ENCODE data around the gene LGALS9.
A peak's percentile ranks its signal among the peaks of the same experiment; 100 is the strongest.
"Not testable (repeated sequence)": the region's sequence is repeated elsewhere in the genome, so short reads cannot be mapped to it uniquely, and the experiment has no call there.

LGALS9 gene

GRCh38 chr17:27653449-27653971 lies 22.5 kb downstream of the LGALS9 start:
- not testable (repeated sequence) for DNase-seq (ENCODE audit: low read depth in 4 of 4, low spot score in 1 of 4)

DNA sequence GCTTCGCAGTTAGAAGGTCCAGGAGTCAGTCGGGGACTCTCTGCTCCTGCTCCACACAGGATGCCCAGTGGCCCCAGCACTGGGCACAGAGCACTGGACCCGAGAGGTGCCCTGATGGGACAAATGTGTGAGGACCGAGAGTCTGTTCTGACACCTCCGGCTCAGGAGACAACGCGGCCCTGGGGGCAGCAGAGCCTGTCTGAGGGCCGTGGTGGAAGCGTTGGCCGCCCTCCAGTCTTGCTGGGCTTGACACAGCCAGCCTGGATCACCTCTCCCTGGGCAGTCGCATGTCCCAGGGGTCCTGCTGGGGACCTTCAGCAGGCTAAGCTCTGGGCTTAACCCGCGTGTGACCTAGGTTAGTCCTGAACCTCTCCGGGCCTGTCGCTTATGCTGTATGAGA lies 23.1 kb downstream of the LGALS9 start:
- DNase-seq (ENCODE audit: low read depth in 4 of 4, low spot score in 1 of 4): no peak

DNA sequence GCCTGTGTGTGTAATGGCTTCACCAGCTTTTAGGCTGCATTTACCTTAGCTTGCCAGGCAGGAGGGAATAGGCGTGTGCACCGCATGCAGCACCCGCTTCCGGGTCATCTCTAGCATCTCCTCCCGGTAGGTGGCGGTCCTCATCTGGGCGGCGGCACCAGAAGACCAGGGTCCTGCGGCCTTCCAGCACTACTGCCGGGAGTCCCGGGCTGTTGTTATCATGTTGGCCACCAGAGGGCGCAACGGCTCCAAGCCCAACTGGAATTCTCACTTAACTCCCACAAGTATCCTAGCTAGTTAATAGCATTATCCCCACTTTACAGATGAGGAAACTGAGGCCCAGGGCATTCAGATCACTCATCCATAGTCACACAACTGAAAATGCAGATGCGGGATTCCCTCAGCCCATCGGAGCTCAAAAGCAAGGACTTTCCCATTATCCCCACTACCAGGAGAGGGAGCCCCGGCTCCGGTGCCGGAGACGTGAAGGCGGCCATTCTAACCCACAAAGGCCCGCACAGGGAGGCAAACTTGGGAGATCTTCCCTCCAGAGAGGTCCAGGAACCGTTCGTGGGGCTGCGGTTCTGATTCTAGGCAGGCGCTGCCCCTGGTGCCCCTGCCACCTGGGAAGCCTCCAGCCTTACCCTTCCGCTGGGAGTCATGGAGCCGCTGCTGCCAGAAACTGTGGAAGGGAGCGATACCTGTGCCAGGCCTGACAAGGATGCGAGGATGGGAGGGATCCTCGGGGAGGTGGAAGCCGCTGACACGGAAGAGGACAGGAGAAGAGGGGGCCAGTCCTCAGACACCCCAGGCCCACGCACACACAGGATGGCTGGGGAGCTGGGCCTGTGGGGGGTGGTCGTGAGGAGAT lies 23.9 kb downstream of the LGALS9 start:
- peak; percentile 26 to 62 (median 52) for DNase-seq (ENCODE audit: low read depth in 4 of 4, low spot score in 1 of 4)

GRCh38 chr17:27655525-27656111 lies 24.6 kb downstream of the LGALS9 start:
- DNase-seq (ENCODE audit: low read depth in 4 of 4, low spot score in 1 of 4): not testable (repeated sequence)

GRCh38 chr17:27656620-27657019 lies 25.6 kb downstream of the LGALS9 start:
- not testable (repeated sequence) for DNase-seq (ENCODE audit: low read depth in 4 of 4, low spot score in 1 of 4)

DNA sequence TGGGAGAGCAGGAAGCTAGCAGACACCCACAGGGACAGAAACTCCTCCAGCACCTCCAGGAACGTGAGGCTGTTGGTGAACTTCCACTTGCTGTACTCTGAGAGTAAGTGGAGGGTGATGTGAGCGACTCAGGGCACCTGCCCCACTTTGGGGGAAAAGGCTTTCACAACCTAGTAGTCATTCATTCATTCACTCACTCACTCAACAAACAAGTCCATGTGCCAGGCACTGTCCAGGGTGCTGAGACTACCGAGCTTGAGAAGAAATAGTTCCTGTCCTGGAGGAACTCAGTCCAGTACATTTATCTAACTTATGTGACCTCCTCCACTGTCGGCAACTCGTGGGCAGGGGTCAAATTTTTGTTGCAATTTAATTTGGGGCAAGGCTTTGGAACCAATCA lies 26.6 kb downstream of the LGALS9 start:
- DNase-seq (ENCODE audit: low read depth in 4 of 4, low spot score in 1 of 4): no peak

DNA sequence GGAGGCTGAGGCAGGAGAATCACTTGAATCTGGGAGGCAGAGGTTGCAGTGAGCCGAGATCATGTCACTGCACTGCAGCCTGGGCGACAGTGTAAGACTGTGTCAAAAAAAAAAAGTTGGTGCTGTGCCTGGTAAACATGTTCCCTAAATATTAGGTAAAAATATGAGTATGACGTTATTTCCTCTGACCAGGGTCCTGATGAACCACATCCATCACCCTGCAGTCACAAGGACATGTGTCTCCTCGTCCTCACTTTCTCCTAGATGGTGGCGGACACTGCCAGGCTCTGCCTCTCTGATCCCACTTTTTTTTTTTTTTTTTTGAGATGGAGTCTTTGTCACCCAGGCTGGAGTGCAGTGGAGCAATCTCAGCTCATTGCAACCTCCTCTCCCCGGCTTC lies 28.7 kb downstream of the LGALS9 start:
- DNase-seq (ENCODE audit: low read depth in 4 of 4, low spot score in 1 of 4): no peak

GRCh38 chr17:27660436-27660835 lies 29.4 kb downstream of the LGALS9 start:
- DNase-seq (ENCODE audit: low read depth in 4 of 4, low spot score in 1 of 4): no peak

DNA sequence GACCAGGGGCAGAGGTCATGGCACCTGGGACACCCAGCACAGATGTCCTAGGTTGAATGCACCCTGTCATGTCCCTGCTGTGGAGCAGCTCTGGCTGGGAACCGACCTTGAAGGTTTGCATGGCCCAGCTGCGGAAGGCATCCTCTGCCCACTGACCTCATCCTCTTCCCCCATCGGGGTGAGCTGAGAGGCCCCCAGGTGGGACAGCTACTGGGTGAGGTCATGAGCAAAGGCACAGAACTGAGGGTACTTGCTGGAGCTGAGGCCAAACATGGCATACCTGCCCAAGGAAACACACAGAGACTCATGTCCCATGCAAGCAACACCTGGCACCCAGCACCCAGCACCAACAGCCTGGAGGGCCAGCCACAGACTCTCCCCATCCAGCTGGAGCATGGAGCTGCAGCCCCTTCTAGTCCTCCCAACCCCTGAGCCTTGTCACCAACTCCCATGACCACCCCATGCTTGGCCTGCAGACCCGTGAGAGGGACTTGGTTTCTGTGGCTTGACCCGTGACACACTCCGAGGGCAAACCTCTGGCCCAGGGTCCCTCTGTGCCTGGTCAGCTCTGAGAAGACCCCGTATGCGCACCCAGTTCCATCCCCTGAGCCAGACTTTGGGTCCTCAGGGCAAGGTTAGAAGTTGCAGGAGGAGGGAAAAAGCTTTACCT lies 33.1 kb downstream of the LGALS9 start:
- no peak for DNase-seq (ENCODE audit: low read depth in 4 of 4, low spot score in 1 of 4)

- no peak for DNase-seq (ENCODE audit: low read depth in 4 of 4, low spot score in 1 of 4)
Observed at GRCh38 chr17:27664606-27664965, 33.6 kb downstream of the LGALS9 start.

GRCh38 chr17:27665549-27665948 lies 34.6 kb downstream of the LGALS9 start:
- no peak for DNase-seq (ENCODE audit: low read depth in 4 of 4, low spot score in 1 of 4)

DNA sequence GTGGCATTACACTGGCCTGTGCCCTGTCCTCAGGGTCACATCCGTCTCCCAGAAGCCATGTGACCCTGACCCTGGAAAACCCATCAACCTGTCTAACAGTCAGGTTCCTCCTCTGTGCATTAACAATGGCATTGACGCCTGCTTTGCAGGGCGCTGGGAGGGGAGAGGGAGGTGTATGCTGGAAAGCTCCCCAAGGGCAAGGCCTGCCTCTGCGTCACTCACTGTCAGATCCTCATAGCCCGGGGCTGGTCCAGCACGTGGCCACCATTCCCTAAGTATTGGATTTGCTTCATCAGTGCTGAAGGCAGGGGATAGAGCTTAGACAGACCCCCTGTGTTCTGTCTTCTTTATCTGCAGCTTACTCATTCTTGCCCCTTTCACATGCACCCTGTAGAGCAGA lies 35.3 kb downstream of the LGALS9 start:
- not testable (repeated sequence) for DNase-seq (ENCODE audit: low read depth in 4 of 4, low spot score in 1 of 4)

- no peak for DNase-seq (ENCODE audit: low read depth in 4 of 4, low spot score in 1 of 4)
Observed at GRCh38 chr17:27666831-27667560, 36.0 kb downstream of the LGALS9 start.

DNA sequence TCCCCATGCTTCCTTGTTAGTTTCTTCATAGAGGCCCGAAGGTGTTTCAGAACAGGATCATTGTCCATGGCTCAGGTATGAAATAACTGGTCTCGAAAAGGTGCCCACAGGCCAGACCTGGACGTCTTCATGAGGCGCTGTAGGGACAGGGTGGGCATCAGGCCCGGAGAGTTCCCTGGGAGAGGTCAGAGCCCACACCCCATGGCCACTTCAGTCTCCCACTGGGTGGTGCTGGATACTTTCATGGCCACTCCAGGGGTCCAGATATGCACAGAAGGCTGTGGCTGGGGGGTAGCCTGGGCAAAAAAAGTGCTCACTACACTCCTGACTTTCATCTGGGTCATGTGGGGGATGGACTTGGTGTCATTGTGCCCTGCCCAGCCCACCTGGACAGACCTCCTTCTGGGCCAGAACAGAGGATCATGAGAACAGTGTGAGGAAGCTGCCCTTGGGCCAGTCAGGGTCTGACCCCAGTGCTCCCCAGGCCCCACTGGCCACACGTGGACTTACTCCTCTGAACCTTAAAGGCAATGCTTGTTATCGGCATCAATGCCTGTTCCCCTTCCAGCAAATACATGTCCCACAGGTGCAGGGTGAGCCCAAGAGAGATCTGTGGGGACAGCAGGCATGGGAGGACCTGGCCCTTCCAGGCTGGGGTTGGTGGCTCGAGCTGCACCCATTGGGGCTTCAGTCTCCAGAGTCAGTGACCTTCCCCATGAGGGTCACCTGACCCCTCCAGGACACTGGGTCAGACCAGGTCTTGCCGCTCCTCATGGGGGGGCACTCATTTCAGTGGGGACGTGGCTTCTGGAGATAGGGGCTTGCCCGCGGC lies 36.9 kb downstream of the LGALS9 start:
- DNase-seq (ENCODE audit: low read depth in 4 of 4, low spot score in 1 of 4): no peak

GRCh38 chr17:27668488-27668823 lies 37.5 kb downstream of the LGALS9 start:
- no peak for DNase-seq (ENCODE audit: low read depth in 4 of 4, low spot score in 1 of 4)

DNA sequence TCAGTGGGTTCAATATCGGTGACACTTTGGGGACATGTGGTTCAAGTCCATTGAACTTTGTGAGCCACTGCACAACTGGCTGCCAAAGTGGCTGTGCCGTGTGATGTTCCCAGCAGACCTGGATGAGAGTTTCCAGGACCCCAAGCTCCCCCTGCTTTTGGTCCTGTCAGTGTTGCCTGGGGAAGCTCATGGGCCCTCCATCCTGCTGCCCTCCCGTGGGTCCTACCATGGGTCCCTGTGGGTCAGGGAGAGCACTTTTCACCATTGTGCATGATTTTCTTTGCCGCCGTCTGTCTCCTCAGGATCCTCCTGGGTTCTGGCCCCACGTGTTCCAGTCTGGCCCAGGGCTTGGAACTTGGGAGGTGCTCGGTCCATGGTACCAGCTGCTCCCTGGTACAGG lies 38.1 kb downstream of the LGALS9 start:
- no peak for DNase-seq (ENCODE audit: low read depth in 4 of 4, low spot score in 1 of 4)

DNA sequence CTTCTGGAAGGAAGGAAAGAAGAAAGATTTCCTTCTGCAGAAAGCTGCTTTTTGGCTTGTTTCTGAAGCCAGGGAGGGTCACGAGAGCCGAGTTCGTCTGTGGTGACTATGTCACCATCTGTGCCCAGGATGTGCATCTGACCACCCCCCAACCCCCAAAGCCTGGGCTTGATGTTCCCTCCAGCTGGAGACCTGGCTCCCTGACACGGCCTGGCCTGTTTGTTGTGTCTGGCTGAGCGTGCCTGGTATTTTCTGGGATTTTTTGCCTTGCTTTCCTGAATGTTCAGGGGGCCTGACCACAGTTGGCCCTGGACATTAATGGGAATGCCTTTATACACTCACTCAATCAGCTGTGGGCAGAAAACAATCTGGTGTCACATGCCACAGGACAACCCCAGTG lies 38.9 kb downstream of the LGALS9 start:
- no peak for DNase-seq (ENCODE audit: low read depth in 4 of 4, low spot score in 1 of 4)

DNA sequence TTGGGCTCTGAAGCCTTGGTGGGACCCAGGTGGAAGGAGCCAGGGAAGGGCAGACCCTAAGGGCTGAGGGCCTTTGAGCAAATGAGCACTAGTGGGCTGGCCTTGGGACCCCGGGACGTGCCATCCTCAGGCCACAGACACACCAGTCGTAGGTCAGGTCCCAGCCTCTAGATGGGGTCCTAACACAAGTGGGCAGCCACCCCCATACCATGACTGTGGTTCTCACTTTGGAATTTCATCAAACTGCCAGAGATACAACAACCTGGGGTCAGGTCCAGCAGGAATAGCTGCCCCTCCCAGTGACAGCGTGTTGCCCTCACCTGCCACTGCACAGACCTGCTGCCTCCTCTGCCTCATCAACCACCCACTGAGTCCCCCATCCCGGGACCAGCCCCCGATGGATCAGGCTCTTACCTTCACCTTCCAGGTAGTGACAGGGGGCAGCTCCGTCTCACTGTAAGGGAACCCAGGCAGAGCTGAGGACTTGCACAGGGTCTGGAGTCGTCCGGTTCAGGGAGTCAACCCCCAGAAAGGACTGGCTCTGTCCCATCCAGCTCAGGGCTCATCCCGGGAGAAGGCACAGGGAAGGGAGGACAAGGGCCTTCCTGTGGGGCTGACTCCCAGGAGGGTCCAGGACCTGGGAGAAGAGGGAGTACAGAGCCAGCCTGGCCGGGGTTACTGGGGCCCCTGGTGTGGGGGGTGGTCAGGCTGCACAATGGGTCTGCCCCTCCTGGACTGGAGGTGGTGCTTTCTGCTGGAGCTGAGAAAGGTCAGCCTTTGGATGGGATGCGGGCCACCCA lies 40.0 kb downstream of the LGALS9 start:
- no peak for DNase-seq (ENCODE audit: low read depth in 4 of 4, low spot score in 1 of 4)

DNA sequence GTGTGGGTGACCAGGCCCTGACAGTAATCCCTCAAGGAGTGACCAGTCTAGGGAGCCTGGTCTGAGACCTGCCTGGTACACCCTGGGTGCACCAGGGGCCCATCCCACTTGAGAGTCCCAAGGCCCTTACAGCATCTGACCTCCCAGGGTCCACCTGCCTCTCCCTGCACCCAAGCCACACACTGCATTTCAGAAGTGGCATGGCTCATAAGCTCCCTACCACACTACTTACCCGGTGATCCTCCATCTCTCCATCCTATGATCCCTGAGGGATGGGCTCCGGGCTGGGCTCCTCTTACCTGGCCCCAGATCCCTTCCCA lies 40.6 kb downstream of the LGALS9 start:
- no peak for DNase-seq (ENCODE audit: low read depth in 4 of 4, low spot score in 1 of 4)

DNA sequence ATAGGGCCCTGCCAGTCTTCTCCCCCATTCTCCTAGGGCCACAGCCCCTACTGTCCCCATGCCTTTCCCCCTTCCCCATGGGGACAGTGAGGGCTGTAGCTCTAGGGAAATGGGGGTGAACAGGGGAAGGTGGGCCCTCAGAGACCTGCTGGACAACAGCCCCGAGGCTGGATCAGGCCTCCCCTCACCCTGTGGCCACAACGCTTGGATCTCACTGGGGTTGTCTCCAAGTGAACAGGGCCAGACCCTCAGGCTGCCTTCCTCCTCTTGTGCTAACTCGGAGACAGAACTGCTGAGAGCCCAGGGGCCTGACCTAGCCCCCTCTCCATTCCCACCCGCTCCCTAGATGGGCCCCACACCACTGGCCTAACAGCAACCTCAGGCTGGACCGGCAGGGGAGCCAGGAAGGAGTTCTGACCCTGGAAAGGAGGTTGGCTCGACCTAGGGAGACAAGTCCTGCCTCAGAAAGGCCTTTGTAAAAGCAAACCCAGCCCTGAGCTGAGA lies 41.0 kb downstream of the LGALS9 start:
- not testable (repeated sequence) for DNase-seq (ENCODE audit: low read depth in 4 of 4, low spot score in 1 of 4)

Data from stimulated activated CD4-positive, alpha-beta T cell treated with anti-CD3 and anti-CD28 coated beads, Interleukin-1b, Interleukin-23, amount 100 ng/mL, for 24 hours (primary cell).